ENCODE measurements around the gene SKI.

The SKI gene

GRCh38 chr1:2194898-2195673, 33.0 kb upstream of the SKI start:
- peak; percentile 77 for DNase-seq

- DNase-seq: no peak
Observed at GRCh38 chr1:2195785-2196184, 32.3 kb upstream of the SKI start.

- no peak for DNase-seq
Observed at GRCh38 chr1:2196901-2197638, 31.0 kb upstream of the SKI start.

- no peak for DNase-seq
Observed at GRCh38 chr1:2197707-2198165, 30.4 kb upstream of the SKI start.

GRCh38 chr1:2198571-2198970, 29.5 kb upstream of the SKI start:
- DNase-seq: no peak

GRCh38 chr1:2199042-2199810, 28.9 kb upstream of the SKI start:
- peak; percentile 87 for DNase-seq

GRCh38 chr1:2200308-2200943, 27.7 kb upstream of the SKI start:
- DNase-seq: no peak

- no peak for DNase-seq
Observed at GRCh38 chr1:2201062-2201461, 27.1 kb upstream of the SKI start.

- no peak for DNase-seq
Observed at GRCh38 chr1:2202008-2202575, 26.0 kb upstream of the SKI start.

- DNase-seq: no peak
Observed at GRCh38 chr1:2202843-2203601, 25.1 kb upstream of the SKI start.

- no peak for DNase-seq
Observed at GRCh38 chr1:2203671-2204414, 24.3 kb upstream of the SKI start.

- peak; percentile 60 for DNase-seq
Observed at GRCh38 chr1:2204415-2205190, 23.5 kb upstream of the SKI start.

GRCh38 chr1:2205191-2205952, 22.7 kb upstream of the SKI start:
- peak; percentile 67 for DNase-seq

GRCh38 chr1:2206813-2207487, 21.2 kb upstream of the SKI start:
- DNase-seq: no peak

GRCh38 chr1:2208309-2209239, 19.5 kb upstream of the SKI start:
- peak; percentile 23 for DNase-seq

GRCh38 chr1:2209400-2210083, 18.6 kb upstream of the SKI start:
- DNase-seq: no peak

GRCh38 chr1:2210084-2210653, 17.9 kb upstream of the SKI start:
- DNase-seq: no peak

All from MV-4-11 (cell line).